Activated CD4-positive, alpha-beta T cell treated with anti-CD3 and anti-CD28 coated beads for 24 hours (primary cell): ENCODE data around the gene KRT73.
A peak's percentile ranks its signal among the peaks of the same experiment; 100 is the strongest.
"Not testable (repeated sequence)": the region's sequence is repeated elsewhere in the genome, so short reads cannot be mapped to it uniquely, and the experiment has no call there.

Experiments
- DNase-seq, 2 donors: peaks; one replicate each; pipeline ENCODE4 v3.0.0-alpha.2; 2020; ENCODE audit warnings: low read depth in 2 of 2

KRT73 gene

GRCh38 chr12:52600941-52601481, 17.3 kb downstream of the KRT73 start, which contains the start of gene KRT72:
KRT72 (minus strand) TSS chr12:52601463; CDS start chr12:52601452, 11 bp downstream.
- no peak for DNase-seq

- DNase-seq, result no peak
These were observed 17.9 kb downstream of the KRT73 start for GRCh38 chr12:52600475-52600874.

GRCh38 chr12:52600071-52600470, 18.3 kb downstream of the KRT73 start:
- no peak for DNase-seq

GRCh38 chr12:52598966-52599365, 19.4 kb downstream of the KRT73 start:
- no peak for DNase-seq

GRCh38 chr12:52594237-52594636, 24.1 kb downstream of the KRT73 start:
- DNase-seq, result not testable (repeated sequence)

GRCh38 chr12:52591521-52591920, 26.8 kb downstream of the KRT73 start:
- no peak for DNase-seq

- no peak for DNase-seq
These were observed 28.3 kb downstream of the KRT73 start for GRCh38 chr12:52590021-52590420.

- no peak for DNase-seq
These were observed 30.8 kb downstream of the KRT73 start for GRCh38 chr12:52587563-52587962.

GRCh38 chr12:52585946-52586345, 32.4 kb downstream of the KRT73 start:
- DNase-seq, result no peak

GRCh38 chr12:52585066-52585465, 33.3 kb downstream of the KRT73 start:
- DNase-seq, result no peak

GRCh38 chr12:52584156-52584682, 34.1 kb downstream of the KRT73 start:
- no peak for DNase-seq

GRCh38 chr12:52582971-52583456, 35.3 kb downstream of the KRT73 start:
- DNase-seq, result peak; percentile 44 to 52

- DNase-seq, result no peak
These were observed 35.9 kb downstream of the KRT73 start for GRCh38 chr12:52582486-52582885.

- DNase-seq, result no peak
These were observed 36.9 kb downstream of the KRT73 start for GRCh38 chr12:52581481-52581880.

GRCh38 chr12:52581066-52581465, 37.3 kb downstream of the KRT73 start:
- no peak for DNase-seq

- DNase-seq, result no peak
These were observed 37.9 kb downstream of the KRT73 start for GRCh38 chr12:52580496-52580895.

- no peak for DNase-seq
These were observed 38.6 kb downstream of the KRT73 start for GRCh38 chr12:52579468-52580465.

- no peak for DNase-seq
These were observed 39.9 kb downstream of the KRT73 start for GRCh38 chr12:52578469-52578868.

GRCh38 chr12:52577316-52577715, 41.0 kb downstream of the KRT73 start:
- DNase-seq, result no peak

- DNase-seq, result no peak
These were observed 42.4 kb downstream of the KRT73 start for GRCh38 chr12:52575948-52576347.

- DNase-seq, result no peak
These were observed 43.1 kb downstream of the KRT73 start for GRCh38 chr12:52575256-52575655.

GRCh38 chr12:52573743-52574142, 44.6 kb downstream of the KRT73 start, which contains the start of gene KRT74:
KRT74 (minus strand) TSS chr12:52573843; CDS start chr12:52573777, 66 bp downstream.
- no peak for DNase-seq
